ENCODE results near the gene COBL.

The COBL gene

DNA sequence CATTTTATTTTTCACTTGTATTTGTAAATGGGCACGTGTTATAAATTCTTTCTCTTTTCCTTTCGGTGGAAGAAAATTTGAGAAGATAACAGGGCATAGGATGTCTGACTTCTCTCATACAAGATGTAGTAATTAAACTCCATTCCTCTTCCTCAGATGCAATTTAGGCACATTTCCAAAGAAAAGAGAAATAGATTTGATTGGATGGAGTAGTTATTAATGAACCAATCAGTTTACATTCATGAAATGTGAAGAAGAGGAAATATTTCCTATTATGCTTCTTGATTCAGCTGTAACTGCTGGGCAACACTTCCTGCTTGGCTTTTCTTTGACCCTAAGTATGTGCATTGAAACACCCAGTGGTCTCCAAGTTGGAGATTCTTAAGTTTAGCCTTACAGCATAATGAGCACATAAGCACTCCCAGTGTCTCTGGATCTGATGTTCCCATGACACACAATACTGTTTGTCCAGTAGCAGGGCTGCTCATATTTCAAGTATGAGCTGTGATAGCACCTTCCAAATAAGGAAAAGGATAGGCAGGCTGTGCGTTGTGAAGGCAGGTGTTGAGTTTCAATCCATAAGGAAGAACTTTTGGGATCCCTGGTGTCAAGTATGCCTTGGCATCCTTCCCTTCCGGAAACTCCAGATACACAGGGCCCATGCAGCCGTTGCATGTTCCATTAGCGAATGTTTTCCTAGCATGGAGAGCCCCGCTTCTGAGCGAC is 33.4 kb upstream of the COBL start:
- Histone ChIP-seq H3K9me3 (ENCODE audit: control insufficient read depth, insufficient read depth, low read length) (no peaks in the 10 kb centered on the region), H3K27ac (ENCODE audit: low read depth, low read length) (no peak overlapping the region), H3K27me3 (ENCODE audit: control insufficient read depth, low read length) (no peaks in the 10 kb centered on the region), H3K79me2 (ENCODE audit: control insufficient read depth, low read length) (no peaks in the 10 kb centered on the region), H3F3A (ENCODE audit: control insufficient read depth, insufficient read depth) (no peaks in the 10 kb centered on the region), H3K4me2 (ENCODE audit: low read length) (no peak overlapping the region), H3K4me1 (ENCODE audit: control insufficient read depth, low read length) (no peaks in the 10 kb centered on the region), H3K36me3 (ENCODE audit: control insufficient read depth, low read length) (no peaks in the 10 kb centered on the region), H3K9me2 (replicated peaks; ENCODE audit: control insufficient read depth, low read length) (no peaks in the 10 kb centered on the region), H4K20me1 (ENCODE audit: control insufficient read depth, insufficient read depth, low read depth, low read length) (no peaks in the 10 kb centered on the region), H3K4me3 (ENCODE audit: low read length) (no peak overlapping the region)
- TF ChIP-seq EZH2phosphoT487 (IDR thresholded peaks at IDR 0.05; ENCODE audit: borderline replicate concordance, low read length) = no peak
- TF ChIP-seq, protein P1, sequence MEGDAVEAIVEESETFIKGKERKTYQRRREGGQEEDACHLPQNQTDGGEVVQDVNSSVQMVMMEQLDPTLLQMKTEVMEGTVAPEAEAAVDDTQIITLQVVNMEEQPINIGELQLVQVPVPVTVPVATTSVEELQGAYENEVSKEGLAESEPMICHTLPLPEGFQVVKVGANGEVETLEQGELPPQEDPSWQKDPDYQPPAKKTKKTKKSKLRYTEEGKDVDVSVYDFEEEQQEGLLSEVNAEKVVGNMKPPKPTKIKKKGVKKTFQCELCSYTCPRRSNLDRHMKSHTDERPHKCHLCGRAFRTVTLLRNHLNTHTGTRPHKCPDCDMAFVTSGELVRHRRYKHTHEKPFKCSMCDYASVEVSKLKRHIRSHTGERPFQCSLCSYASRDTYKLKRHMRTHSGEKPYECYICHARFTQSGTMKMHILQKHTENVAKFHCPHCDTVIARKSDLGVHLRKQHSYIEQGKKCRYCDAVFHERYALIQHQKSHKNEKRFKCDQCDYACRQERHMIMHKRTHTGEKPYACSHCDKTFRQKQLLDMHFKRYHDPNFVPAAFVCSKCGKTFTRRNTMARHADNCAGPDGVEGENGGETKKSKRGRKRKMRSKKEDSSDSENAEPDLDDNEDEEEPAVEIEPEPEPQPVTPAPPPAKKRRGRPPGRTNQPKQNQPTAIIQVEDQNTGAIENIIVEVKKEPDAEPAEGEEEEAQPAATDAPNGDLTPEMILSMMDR (IDR thresholded peaks at IDR 0.05; ENCODE audit: low read depth, low read length, poor library complexity, severe bottlenecking) = no peak

- Histone ChIP-seq H3K79me2 (ENCODE audit: control insufficient read depth, low read length) (no peaks in the 10 kb centered on the region), H3K4me1 (ENCODE audit: control insufficient read depth, low read length) (no peaks in the 10 kb centered on the region), H4K20me1 (ENCODE audit: control insufficient read depth, insufficient read depth, low read depth, low read length) (no peaks in the 10 kb centered on the region), H3K9me3 (ENCODE audit: control insufficient read depth, insufficient read depth, low read length) (no peaks in the 10 kb centered on the region), H3K27ac (ENCODE audit: low read depth, low read length) (no peak overlapping the region), H3K27me3 (ENCODE audit: control insufficient read depth, low read length) (no peaks in the 10 kb centered on the region), H3K4me2 (ENCODE audit: low read length) (no peak overlapping the region), H3F3A (ENCODE audit: control insufficient read depth, insufficient read depth) (no peaks in the 10 kb centered on the region), H3K9me2 (replicated peaks; ENCODE audit: control insufficient read depth, low read length) (no peaks in the 10 kb centered on the region; the same call in 1 of the 2 replicates), H3K36me3 (ENCODE audit: control insufficient read depth, low read length) (no peaks in the 10 kb centered on the region), H3K4me3 (ENCODE audit: low read length) (no peak overlapping the region)
- TF ChIP-seq, protein P1 (IDR thresholded peaks at IDR 0.05; ENCODE audit: low read depth, low read length, poor library complexity, severe bottlenecking) = no peak
- TF ChIP-seq EZH2phosphoT487 (IDR thresholded peaks at IDR 0.05; ENCODE audit: borderline replicate concordance, low read length) = no peak
Observed at GRCh38 chr7:51346126-51346525, 29.5 kb upstream of the COBL start.

DNA sequence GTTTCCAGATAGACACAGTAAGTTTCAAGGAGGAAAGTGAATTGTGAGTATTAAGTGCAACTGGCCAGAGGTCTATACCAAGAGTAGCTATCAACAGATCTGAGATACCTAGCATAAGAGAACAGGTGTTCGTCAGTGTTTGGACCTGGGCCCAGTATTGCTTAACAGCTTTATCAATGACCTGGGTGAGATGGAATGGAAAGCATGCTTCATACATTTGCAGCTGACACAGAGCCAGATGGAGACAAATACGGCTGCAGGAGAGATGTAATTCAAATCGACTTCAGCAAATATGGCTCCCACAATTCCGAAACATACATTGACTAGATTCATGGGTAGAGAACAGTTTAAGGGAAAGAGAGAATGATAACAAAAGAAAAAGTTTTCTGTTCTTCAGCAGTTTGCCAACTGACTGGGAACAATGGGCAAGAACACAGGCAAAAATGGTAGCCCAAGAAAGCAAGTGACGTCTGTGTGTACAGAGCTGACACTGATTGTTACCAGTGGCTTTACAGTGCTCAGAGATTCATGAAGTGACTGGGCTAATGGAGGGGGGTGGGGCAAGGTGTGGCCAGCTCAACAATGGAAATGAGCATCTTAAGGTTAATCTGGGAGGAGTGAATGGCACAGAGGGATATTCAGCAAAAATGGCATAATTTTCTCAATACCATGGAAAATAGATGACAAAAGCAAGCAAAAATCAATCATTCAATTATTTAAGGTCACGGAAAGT is 28.0 kb upstream of the COBL start:
- Histone ChIP-seq H3K79me2 (ENCODE audit: control insufficient read depth, low read length) (no peaks in the 10 kb centered on the region), H3K27me3 (ENCODE audit: control insufficient read depth, low read length) (no peaks in the 10 kb centered on the region), H3K4me3 (ENCODE audit: low read length) (no peak overlapping the region), H4K20me1 (ENCODE audit: control insufficient read depth, insufficient read depth, low read depth, low read length) (no peaks in the 10 kb centered on the region), H3K9me2 (replicated peaks; ENCODE audit: control insufficient read depth, low read length) (no peaks in the 10 kb centered on the region; the same call in 1 of the 2 replicates), H3K36me3 (ENCODE audit: control insufficient read depth, low read length) (no peaks in the 10 kb centered on the region), H3F3A (ENCODE audit: control insufficient read depth, insufficient read depth) (no peaks in the 10 kb centered on the region), H3K4me2 (ENCODE audit: low read length) (no peak overlapping the region), H3K9me3 (ENCODE audit: control insufficient read depth, insufficient read depth, low read length) (no peaks in the 10 kb centered on the region), H3K4me1 (ENCODE audit: control insufficient read depth, low read length) (no peaks in the 10 kb centered on the region), H3K27ac (ENCODE audit: low read depth, low read length) (no peak overlapping the region)
- TF ChIP-seq, protein P1 (IDR thresholded peaks at IDR 0.05; ENCODE audit: low read depth, low read length, poor library complexity, severe bottlenecking) = no peak
- TF ChIP-seq EZH2phosphoT487 (IDR thresholded peaks at IDR 0.05; ENCODE audit: borderline replicate concordance, low read length) = no peak
